NT2/D1 (cell line): ENCODE measurements around the gene SMG6.
"Not testable (repeated sequence)": the region's sequence is repeated elsewhere in the genome, so short reads cannot be mapped to it uniquely, and the experiment has no call there.

Experiments
- DNase-seq: peaks from one replicate; pipeline ENCODE4 v3.0.0-alpha.2; 2011; ENCODE audit warnings: low read depth, low spot score
- H3K27me3 ChIP-seq: 2 replicates; pipeline ENCODE4 v1.6.0; 2011; ENCODE audit warnings: mild to moderate bottlenecking; ENCODE audit not compliant: insufficient read length, insufficient read depth
- H3K36me3 ChIP-seq: 2 replicates; pipeline ENCODE4 v1.6.1; 2011; ENCODE audit warnings: mild to moderate bottlenecking, low read length, mixed read lengths; ENCODE audit not compliant: insufficient read depth, insufficient read length
- H3K4me1 ChIP-seq: 2 replicates; pipeline ENCODE4 v1.5.1; 2011; ENCODE audit not compliant: insufficient read depth, insufficient read length
- H3K4me3 ChIP-seq: 2 replicates; pipeline ENCODE4 v1.5.1; 2011; ENCODE audit warnings: low read depth; ENCODE audit not compliant: insufficient read length
- H3K9ac ChIP-seq: 2 replicates; pipeline ENCODE4 v1.6.0; 2011; ENCODE audit warnings: low read depth; ENCODE audit not compliant: insufficient read length
- H3K9me3 ChIP-seq: 2 replicates; pipeline ENCODE4 v1.5.1; 2011; ENCODE audit warnings: mild to moderate bottlenecking, low read length; ENCODE audit not compliant: insufficient read depth
- SUZ12 ChIP-seq: IDR thresholded peaks from 2 replicates; pipeline ENCODE4 v1.6.1; 2011; ENCODE audit not compliant: insufficient read length, insufficient read depth; ENCODE audit errors: extremely low read depth
- YY1 ChIP-seq: IDR thresholded peaks from 2 replicates; pipeline ENCODE4 v1.6.1; 2011; ENCODE audit not compliant: insufficient read length, insufficient read depth
- ZNF274 ChIP-seq: IDR thresholded peaks from 2 replicates; pipeline ENCODE4 v1.6.1; 2011; ENCODE audit warnings: mild to moderate bottlenecking, low read depth, low read length

Gene SMG6

GRCh38 chr17:2259769-2260536, 43.6 kb downstream of the SMG6 start:
- Histone ChIP-seq H3K4me3 (no peak overlapping the region), H3K9ac (no peak overlapping the region), H3K36me3 (peaks cover 7% of the 10 kb centered on the region), H3K4me1 (no peaks in the 10 kb centered on the region), H3K9me3 (peaks cover 4% of the 10 kb centered on the region; the same call in 1 of the 2 replicates), H3K27me3 (no peaks in the 10 kb centered on the region)
- TF ChIP-seq YY1 (no peak), SUZ12 (no peak), ZNF274 (no peak)
- no peak for DNase-seq

- not testable (repeated sequence) for H3K9ac ChIP-seq, H3K27me3 ChIP-seq, H3K4me3 ChIP-seq, H3K4me1 ChIP-seq, H3K9me3 ChIP-seq, DNase-seq
- peaks cover 16% of the 10 kb centered on the region for H3K36me3 ChIP-seq
Measured at GRCh38 chr17:2258830-2259229, 44.8 kb downstream of the SMG6 start.

- no peak for TF ChIP-seq YY1
- TF ChIP-seq ZNF274 = no peak
- TF ChIP-seq SUZ12 = no peak
- H3K9me3 ChIP-seq = peaks cover 4% of the 10 kb centered on the region; the same call in 1 of the 2 replicates
- no peaks in the 10 kb centered on the region for H3K4me1 ChIP-seq
- no peaks in the 10 kb centered on the region for H3K27me3 ChIP-seq
- peaks cover 36% of the 10 kb centered on the region for H3K36me3 ChIP-seq
- H3K4me3 ChIP-seq = no peak overlapping the region
- DNase-seq = no peak
- no peak overlapping the region for H3K9ac ChIP-seq
Measured at GRCh38 chr17:2253768-2254406, 49.7 kb downstream of the SMG6 start.

GRCh38 chr17:2253362-2253761, 50.2 kb downstream of the SMG6 start:
- H3K36me3 ChIP-seq = peaks cover 36% of the 10 kb centered on the region
- no peaks in the 10 kb centered on the region for H3K27me3 ChIP-seq
- TF ChIP-seq YY1 (no peak), SUZ12 (no peak), ZNF274 (no peak)
- no peak overlapping the region for H3K9ac ChIP-seq
- H3K9me3 ChIP-seq = peaks cover 4% of the 10 kb centered on the region; the same call in 1 of the 2 replicates
- H3K4me3 ChIP-seq = no peak overlapping the region
- DNase-seq = no peak
- no peaks in the 10 kb centered on the region for H3K4me1 ChIP-seq

GRCh38 chr17:2251098-2251497, 52.5 kb downstream of the SMG6 start:
- no peaks in the 10 kb centered on the region for H3K27me3 ChIP-seq
- no peak for DNase-seq
- H3K36me3 ChIP-seq = peaks cover 38% of the 10 kb centered on the region
- H3K4me1 ChIP-seq = no peaks in the 10 kb centered on the region
- no peak for TF ChIP-seq ZNF274
- TF ChIP-seq SUZ12 = no peak
- no peak for TF ChIP-seq YY1
- H3K9me3 ChIP-seq = peaks cover 2% of the 10 kb centered on the region; the same call in 1 of the 2 replicates
- no peak overlapping the region for H3K4me3 ChIP-seq
- no peak overlapping the region for H3K9ac ChIP-seq

- H3K27me3 ChIP-seq = no peaks in the 10 kb centered on the region
- H3K4me3 ChIP-seq = no peak overlapping the region
- H3K36me3 ChIP-seq = peaks cover 37% of the 10 kb centered on the region
- no peaks in the 10 kb centered on the region; the same call in 1 of the 2 replicates for H3K9me3 ChIP-seq
- DNase-seq = no peak
- no peak for TF ChIP-seq YY1
- no peaks in the 10 kb centered on the region for H3K4me1 ChIP-seq
- H3K9ac ChIP-seq = no peak overlapping the region
Measured at GRCh38 chr17:2250140-2251095, 53.2 kb downstream of the SMG6 start.

GRCh38 chr17:2247005-2247404, 56.6 kb downstream of the SMG6 start:
- H3K27me3 ChIP-seq = no peaks in the 10 kb centered on the region
- no peaks in the 10 kb centered on the region for H3K4me1 ChIP-seq
- peaks cover 33% of the 10 kb centered on the region for H3K36me3 ChIP-seq
- H3K4me3 ChIP-seq = no peak overlapping the region
- DNase-seq = no peak
- no peak overlapping the region for H3K9ac ChIP-seq
- no peaks in the 10 kb centered on the region for H3K9me3 ChIP-seq
- TF ChIP-seq SUZ12 (no peak), ZNF274 (no peak), YY1 (no peak)
